ENCODE measurements around the gene KLHL24. TPM values are rescaled to one million over a fixed set of nuclear protein-coding genes. Genes with fewer than 3 reads are reported as not detected.
A peak's percentile ranks its signal among the peaks of the same experiment; 100 is the strongest.
"Not testable (repeated sequence)": the region's sequence is repeated elsewhere in the genome, so short reads cannot be mapped to it uniquely, and the experiment has no call there.

Gene KLHL24
- total RNA-seq, 4 donors from 2014 or later = 57.2 to 85.1 (median 66.7) TPM

DNA sequence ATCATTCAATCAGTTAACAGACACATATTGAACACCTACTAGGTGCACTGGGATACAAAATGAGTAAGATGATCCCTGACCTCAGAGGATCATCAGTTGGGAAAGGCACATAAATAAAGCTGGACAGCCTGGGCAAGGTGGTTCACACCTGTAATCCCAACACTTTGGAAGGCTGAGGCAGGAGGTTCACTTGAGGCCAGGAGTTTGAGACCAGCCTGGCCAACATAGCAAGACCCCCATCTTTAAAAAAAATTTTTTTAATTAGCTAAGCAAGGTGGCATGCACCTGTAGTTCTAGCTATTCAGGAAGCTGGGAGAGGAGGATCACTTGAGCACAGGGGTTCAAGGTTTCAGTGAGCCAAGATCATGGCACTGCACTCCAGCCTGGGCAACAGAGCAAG is 3.7 kb upstream of the KLHL24 start:
- Histone ChIP-seq H3K27me3 (no peaks in the 10 kb centered on the region), H3K27ac (no peak overlapping the region), H3K36me3 (no peaks in the 10 kb centered on the region), H3K4me3 (no peak overlapping the region), H3K4me1 (peaks cover 0 to 6% (median 0%) of the 10 kb centered on the region in 4 donors), H3K9me3 (no peaks in the 10 kb centered on the region)
- no peak for DNase-seq
- no peak for TF ChIP-seq POLR2A (IDR thresholded peaks at IDR 0.05)
- TF ChIP-seq, protein P1, sequence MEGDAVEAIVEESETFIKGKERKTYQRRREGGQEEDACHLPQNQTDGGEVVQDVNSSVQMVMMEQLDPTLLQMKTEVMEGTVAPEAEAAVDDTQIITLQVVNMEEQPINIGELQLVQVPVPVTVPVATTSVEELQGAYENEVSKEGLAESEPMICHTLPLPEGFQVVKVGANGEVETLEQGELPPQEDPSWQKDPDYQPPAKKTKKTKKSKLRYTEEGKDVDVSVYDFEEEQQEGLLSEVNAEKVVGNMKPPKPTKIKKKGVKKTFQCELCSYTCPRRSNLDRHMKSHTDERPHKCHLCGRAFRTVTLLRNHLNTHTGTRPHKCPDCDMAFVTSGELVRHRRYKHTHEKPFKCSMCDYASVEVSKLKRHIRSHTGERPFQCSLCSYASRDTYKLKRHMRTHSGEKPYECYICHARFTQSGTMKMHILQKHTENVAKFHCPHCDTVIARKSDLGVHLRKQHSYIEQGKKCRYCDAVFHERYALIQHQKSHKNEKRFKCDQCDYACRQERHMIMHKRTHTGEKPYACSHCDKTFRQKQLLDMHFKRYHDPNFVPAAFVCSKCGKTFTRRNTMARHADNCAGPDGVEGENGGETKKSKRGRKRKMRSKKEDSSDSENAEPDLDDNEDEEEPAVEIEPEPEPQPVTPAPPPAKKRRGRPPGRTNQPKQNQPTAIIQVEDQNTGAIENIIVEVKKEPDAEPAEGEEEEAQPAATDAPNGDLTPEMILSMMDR (IDR thresholded peaks at IDR 0.05) = no peak

DNA sequence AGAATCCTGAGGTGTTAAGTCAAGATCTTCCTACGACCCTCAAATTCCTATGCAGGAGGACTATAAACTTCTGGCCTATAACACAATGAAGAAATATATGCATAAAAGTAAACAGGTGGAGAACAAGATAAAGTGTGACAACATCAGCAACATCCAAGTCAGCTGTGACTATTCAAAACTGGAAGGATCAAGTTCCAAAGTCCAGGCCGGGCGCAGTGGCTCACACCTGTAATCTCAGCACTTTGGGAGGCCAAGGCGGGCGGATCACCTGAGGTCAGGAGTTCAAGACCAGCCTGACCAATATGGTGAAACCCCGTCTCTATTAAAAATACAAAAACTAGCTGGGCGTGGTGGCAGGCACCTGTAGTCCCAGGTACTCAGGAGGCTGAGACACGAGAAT is 2.7 kb upstream of the KLHL24 start:
- peak in 2 of 3 donors; percentile 71 to 82 for DNase-seq
- peak overlapping the region in 2 of 4 donors; percentile 36 to 38 for H3K27ac ChIP-seq
- not testable (repeated sequence) for H3K27me3 ChIP-seq, H3K36me3 ChIP-seq, H3K9me3 ChIP-seq, H3K4me3 ChIP-seq
- peaks cover 0 to 14% (median 0%) of the 10 kb centered on the region in 4 donors for H3K4me1 ChIP-seq

DNA sequence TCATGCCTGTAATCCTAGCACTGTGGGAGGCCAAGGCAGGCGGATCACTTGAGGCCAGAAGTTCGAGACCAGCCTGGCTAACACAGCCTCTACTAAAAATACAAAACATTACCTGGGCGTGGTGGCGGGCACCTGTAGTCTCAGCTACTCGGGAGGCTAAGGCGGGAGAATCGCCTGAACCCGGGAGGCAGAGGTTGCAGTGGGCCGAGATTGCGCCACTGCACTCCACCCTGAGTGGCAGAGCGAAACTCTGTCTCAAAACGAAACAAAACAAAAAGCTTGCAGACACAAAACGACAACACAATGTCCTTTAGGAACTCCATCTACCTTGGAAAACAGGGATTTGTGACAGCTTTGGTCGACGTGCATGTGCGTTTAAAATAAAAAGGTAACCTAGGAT is 716 bp upstream of the KLHL24 start:
- Histone ChIP-seq H3K36me3 (no peaks in the 10 kb centered on the region), H3K4me3 (peak overlapping the region in 3 of 4 donors; percentile 91 to 100 (median 92)), H3K9me3 (no peaks in the 10 kb centered on the region), H3K27ac (peak overlapping the region in 3 of 4 donors; percentile 96 to 100 (median 99)), H3K27me3 (no peaks in the 10 kb centered on the region), H3K4me1 (peaks cover 0 to 18% (median 0%) of the 10 kb centered on the region in 4 donors)
- DNase-seq = no peak
- TF ChIP-seq, protein P1 (IDR thresholded peaks at IDR 0.05) = no peak
- TF ChIP-seq POLR2A (IDR thresholded peaks at IDR 0.05) = no peak

DNA sequence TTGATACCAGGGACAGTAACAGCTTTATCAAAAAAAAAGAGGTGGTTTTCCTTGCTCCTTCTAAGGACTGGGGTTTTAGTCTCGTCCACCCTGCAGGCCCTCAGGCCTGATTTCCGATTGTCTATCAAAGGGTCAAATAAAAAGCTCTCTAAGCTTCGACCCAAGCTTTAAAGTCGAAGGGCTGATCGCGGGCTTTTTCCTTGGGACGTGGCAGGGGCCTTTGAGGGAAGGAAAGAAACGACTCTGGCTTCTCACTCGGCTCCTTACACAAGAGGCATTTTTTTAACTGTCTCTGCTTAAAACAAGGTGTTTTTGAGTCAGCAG is 354 bp upstream of the KLHL24 start:
- H3K27ac ChIP-seq = peak overlapping the region; percentile 96 to 100 (median 98)
- H3K4me1 ChIP-seq = peaks cover 0 to 18% (median 0%) of the 10 kb centered on the region in 4 donors
- H3K27me3 ChIP-seq = no peaks in the 10 kb centered on the region
- no peaks in the 10 kb centered on the region for H3K36me3 ChIP-seq
- peak overlapping the region; percentile 91 to 100 (median 93) for H3K4me3 ChIP-seq
- H3K9me3 ChIP-seq = no peaks in the 10 kb centered on the region
- TF ChIP-seq, protein P1 (IDR thresholded peaks at IDR 0.05) = no peak
- no peak for TF ChIP-seq POLR2A (IDR thresholded peaks at IDR 0.05)
- no peak for DNase-seq

DNA sequence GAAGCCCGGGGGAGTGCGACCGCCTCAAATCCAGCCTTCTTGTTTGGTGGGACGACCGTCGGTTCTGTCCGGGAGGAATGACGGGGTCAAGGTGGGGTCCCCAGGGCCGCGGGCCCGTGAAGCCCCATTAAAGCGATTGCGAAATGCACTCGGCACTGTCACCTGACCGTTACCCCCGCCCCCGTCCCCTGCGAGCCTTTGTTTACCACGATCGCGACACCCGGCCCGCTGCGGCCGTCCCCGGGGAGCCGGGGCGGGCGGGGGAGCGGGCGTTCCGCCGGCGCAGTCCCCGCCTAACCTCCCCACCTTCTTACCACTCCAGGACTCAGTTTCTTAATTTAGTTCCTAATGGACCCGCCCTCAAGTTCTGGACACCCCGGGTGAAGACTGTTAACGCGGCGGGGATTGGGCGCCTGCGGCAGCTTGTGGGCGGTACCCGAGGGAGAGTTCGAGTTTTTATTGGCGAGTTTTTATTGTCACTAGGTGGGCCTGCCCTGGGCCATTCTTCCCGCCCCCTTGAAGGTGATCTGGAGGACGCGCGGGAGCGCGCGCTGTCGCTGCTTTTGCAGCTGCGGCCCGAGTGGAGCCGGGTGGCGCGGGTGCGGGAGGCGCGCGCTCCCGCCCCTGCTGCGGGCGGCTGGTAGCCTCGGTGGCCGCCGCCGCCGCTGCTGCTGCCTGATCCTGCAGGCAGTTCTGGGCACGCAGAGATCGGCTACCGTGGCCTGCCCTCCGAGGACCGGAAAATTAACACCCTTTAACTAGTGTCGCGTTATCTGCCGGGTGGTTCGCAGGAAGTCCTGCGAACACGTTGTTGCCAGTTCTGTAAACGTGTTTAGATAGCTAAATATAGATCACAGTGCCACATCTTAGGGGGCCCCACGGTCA is 1.0 kb downstream of the KLHL24 start:
- Histone ChIP-seq H3K27me3 (no peaks in the 10 kb centered on the region), H3K27ac (peak overlapping the region; percentile 96 to 100 (median 98)), H3K4me1 (peaks cover 0 to 18% (median 0%) of the 10 kb centered on the region in 4 donors), H3K4me3 (peak overlapping the region; percentile 91 to 100 (median 93)), H3K36me3 (no peaks in the 10 kb centered on the region), H3K9me3 (no peaks in the 10 kb centered on the region)
- TF ChIP-seq POLR2A (IDR thresholded peaks at IDR 0.05) = peak; percentile 50 to 67
- TF ChIP-seq, protein P1 (IDR thresholded peaks at IDR 0.05) = no peak
- peak; percentile 94 to 98 (median 96) for DNase-seq

DNA sequence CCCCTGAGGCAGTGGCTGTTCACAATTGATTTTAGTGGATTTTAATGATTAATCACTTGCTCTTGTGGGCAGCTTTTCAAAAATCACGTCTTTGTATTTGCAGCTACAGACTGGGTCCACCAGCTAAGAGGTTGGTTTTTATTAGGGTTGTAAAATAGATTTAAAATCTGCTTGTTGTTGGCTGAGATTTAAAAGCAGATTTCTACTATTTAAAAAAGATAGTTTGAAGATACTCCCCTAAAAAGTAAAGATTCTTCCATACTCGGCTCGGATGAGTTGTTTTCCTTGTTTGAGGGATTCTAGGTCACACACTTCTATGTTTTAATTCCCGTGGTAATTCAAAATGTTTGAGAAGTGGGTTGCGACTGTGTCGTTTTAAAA is 1.7 kb downstream of the KLHL24 start:
- Histone ChIP-seq H3K27me3 (no peaks in the 10 kb centered on the region), H3K9me3 (no peaks in the 10 kb centered on the region), H3K27ac (peak overlapping the region; percentile 96 to 100 (median 98)), H3K36me3 (no peaks in the 10 kb centered on the region), H3K4me1 (peaks cover 0 to 18% (median 0%) of the 10 kb centered on the region in 4 donors), H3K4me3 (peak overlapping the region; percentile 91 to 100 (median 93))
- DNase-seq = no peak
- TF ChIP-seq POLR2A (IDR thresholded peaks at IDR 0.05) = no peak
- TF ChIP-seq, protein P1 (IDR thresholded peaks at IDR 0.05) = no peak

DNA sequence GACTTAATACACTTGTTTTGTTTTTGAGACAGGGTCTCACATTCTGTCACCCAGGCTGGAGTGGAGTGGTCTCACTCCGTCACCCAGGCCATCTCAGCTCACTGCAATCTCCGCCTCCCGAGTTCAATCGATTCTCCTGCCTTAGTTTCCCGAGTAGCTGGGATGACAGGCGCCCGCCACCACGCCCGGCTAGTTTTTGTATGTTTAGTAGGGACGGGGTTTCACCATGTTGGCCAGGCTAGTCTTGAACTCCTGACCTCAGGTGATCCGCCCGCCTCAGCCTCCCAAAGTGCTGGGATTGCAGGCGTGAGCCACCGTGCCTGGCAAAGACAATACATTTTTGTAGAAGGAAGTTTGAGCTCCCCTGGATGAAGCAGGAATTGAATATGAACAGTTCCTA is 2.2 kb downstream of the KLHL24 start:
- H3K9me3 ChIP-seq, H3K36me3 ChIP-seq, DNase-seq, H3K27me3 ChIP-seq: not testable (repeated sequence)
- Histone ChIP-seq H3K4me1 (peaks cover 0 to 18% (median 0%) of the 10 kb centered on the region in 4 donors), H3K4me3 (peak overlapping the region in 2 of 4 donors; percentile 91 to 92), H3K27ac (peak overlapping the region in 3 of 4 donors; percentile 96 to 99 (median 98))
